Activated T-cell treated with anti-CD3 and anti-CD28 coated beads for 4 hours (primary cell): Measurements from ENCODE around the gene CIAO3.
A peak's percentile ranks its signal among the peaks of the same experiment; 100 is the strongest.
"Not testable (repeated sequence)": the region's sequence is repeated elsewhere in the genome, so short reads cannot be mapped to it uniquely, and the experiment has no call there.

Source experiments
- DNase-seq: peaks from one replicate; pipeline ENCODE4 v3.0.0-alpha.2; 2020

Gene CIAO3

DNA sequence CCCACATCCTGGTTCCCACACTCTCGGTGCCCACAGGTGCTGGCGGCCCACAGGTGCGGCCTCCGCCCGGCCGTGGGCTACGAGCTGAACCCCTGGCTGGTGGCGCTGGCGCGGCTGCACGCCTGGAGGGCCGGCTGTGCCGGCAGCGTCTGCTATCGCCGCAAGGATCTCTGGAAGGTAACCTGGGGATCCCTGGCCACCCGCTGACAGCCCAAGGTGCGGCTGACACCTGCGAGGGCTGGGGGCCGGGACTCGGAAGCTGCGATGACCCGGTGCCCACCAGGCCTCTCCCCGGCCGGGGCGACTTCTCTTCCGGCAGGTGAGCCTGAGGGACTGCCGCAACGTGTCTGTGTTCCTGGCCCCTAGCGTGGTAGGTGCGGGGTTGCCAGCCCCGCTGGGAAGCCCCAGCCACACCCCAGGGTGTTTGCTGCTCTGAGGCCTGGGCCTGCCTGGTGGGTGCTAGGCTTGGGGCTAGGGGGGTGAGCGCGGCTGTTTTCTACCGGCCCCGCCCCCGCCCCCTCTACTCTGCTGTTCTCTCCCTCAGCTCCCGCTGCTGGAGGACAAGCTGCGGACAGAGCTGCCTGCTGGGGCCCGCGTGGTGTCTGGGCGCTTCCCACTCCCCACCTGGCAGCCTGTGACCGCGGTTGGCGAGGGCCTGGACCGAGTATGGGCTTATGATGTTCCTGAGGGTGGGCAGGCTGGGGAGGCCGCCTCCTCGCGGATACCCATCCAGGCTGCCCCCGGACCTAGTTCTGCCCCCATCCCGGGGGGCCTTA, 18.8 kb downstream of the CIAO3 start:
- DNase-seq, result no peak

DNA sequence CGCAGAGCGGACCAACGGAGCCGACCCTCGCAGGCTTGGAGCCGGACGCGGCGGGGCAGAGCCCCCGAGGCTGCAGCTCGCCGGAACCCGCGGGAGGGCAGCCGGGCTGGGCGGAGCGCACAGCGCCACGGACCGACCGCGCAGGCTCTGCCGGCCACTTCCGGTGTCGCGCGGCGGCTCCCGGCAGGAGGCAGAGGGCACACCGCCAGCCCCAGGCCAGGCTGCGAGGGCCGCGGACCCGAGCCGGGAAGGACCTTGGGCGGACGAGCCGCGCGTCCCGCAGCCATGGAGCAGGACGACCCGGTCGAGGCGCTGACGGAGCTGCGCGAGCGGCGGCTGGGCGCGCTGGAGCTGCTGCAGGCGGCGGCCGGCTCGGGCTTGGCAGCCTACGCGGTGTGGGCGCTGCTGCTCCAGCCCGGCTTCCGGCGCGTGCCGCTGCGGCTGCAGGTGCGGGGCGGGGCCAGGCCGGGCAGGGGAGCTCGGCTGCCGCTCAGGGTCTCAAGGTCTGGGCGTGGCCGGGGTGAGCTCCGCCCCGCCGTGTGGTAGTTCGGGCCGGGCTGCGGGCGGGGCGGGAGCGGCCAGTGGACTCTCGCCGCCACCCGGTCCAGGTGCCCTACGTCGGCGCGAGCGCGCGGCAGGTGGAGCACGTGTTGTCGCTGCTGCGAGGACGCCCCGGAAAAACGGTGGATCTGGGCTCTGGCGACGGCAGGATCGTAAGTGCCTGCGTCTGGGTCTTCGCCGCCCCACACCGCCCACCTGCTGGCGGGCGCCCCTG, 19.6 kb downstream of the CIAO3 start, which contains the start of gene ANTKMT:
ANTKMT (plus strand) TSS at position 157 of the 775 bp plus-strand sequence; CDS start at position 286, 129 bp downstream.
- DNase-seq, result peak; percentile 45

DNA sequence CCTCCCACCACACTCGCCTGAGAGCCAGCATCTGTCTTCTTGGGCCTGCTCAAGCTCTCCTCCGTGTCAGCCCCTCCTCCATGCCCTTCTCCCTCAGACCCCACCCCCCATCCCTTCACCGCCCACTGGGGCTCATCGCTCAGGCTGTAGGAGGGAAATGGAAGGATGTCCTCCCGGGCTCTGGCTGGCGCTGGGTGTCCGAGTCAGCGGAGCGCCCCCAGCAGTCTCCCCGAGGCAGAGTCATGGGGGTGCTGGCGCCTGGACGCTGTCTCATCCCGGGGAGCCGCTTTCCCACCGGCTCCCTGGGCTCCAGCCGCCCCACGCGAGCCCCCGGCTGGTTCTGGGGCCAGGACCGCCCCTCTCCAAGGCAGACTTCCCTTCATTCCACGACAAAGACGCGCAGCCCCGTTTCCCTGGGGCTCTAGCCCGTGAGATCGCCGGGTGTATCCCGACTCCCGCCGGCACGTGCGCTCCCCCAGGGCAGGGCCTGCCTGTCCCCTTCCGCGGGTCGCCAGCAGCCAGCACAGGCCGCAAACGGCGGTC, 20.3 kb downstream of the CIAO3 start:
- no peak for DNase-seq

DNA sequence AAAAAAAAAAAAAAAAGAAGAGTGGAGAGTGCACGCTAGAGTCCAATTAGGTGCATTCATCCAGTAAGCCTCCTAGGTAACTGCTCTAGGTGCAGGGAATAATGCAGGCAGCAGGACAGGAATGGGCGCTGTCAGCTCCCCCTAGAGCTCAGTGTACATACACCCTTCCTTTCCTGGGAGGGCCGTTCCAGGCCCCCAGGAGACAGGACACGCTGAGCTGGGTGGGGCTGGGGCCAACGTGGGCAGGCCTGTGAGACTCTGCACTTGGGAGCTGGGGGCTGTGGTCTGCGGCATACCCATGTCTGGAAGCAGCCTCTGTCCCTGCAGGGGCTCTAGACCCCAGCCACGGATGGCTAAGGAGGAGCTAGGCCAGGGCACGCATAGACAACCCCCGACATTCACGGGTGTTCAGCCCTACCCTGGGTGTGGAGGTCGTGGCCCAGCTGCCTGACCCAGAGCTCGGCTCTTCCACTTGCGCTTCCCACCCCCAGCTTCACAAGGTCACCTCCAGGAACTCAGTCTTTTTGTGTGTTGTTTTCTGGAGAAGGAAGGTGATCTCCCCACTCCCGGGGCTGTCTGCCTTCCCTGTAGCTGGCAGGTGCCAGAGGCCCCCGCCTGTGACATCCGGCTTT, 20.9 kb downstream of the CIAO3 start:
- DNase-seq, result no peak

DNA sequence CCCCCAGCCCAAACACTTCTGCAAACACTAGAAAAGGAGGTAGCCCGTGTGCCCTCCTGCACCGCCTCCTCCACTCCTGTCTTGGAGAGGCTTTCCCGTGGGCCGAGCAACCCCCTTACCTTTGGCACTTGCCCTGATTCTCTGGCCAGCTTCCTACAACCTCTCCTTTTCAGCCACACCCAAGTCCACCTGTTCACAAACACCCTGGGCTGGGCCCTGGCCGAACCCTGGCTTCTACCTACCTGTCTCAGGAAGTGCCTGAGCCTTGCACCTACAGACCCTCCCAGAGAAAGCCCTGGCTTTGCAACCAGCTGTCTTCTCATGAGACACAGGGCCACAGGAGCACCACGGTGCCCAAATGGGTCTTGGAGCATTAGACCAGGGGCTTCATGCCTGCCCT, 21.9 kb downstream of the CIAO3 start:
- no peak for DNase-seq

DNA sequence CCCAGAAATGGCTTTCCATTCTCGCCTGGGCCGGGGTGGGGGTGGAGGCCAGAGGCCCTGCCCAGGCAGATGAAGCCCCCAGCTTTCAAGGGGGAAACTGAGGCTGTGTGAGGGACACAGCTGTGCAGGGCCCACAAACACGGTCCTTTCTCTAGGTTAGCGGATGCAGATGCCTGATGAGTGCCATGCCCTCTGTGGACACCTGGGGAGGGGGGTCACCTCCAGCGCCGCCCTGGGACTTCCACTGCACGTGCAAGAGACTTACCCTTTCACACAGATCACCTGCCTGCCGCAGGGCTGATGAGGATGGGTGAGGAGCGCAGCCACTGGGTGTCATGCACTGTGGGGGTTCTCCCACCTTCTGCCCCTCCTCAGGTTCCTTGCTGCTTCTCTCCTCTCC, 22.4 kb downstream of the CIAO3 start:
- DNase-seq, result no peak

DNA sequence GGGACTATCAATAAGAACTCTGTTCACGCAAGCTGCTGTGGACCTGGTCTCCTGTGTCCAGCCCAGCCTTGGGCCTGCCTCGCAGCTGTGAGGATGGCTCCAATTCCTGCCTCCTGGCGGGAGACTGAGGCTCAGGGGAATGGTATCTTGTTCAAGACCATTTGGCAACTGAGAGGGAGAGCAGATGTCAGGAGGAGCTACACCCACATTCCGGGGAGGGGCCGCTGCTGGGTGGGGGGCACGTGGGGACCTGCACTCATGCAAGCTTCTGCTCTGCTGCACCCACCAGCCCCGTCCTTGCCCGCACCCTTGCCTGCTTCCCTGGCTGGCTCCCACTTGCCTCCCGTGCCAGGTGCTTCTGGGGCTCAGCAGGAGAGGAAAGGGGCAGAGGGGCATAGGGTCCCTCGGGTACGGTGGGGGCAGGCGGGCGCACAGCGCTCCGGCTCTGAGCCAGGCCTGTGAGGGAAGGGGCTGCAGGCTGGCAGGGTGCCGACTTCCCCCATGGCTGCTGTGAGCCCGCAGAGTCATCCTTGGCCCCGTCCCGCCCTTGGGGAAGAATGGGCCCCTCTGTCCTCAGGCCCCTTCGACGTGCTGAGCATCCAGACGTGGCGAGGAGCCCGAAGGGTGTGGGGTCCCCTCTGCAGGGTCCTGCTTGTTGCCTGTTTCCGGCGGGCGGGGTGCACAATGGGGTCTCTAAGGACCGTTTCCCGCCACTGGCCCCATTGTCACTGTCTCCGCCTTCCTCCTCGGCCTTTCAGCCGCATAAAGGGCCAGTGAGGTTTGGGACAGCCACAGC, 23.1 kb downstream of the CIAO3 start:
- no peak for DNase-seq

DNA sequence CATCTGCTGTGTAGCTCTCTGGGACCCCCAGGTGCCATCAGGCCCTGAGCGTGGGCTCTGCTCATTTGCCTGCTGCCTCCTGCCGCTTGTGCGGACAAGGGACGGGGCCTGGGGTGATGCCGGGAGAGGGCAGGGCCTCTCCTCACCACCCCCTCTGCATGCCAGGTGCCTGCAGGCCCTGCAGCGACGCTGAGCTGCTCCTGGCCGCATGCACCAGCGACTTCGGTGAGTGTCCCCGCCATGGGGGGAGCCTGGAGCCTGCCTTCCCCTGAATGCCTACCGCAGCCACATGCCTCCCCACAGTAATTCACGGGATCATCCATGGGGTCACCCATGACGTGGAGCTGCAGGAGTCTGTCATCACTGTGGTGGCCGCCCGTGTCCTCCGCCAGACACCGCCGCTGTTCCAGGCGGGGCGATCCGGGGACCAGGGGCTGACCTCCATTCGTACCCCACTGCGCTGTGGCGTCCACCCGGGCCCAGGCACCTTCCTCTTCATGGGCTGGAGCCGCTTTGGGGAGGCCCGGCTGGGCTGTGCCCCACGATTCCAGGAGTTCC, 23.9 kb downstream of the CIAO3 start:
- no peak for DNase-seq

DNA sequence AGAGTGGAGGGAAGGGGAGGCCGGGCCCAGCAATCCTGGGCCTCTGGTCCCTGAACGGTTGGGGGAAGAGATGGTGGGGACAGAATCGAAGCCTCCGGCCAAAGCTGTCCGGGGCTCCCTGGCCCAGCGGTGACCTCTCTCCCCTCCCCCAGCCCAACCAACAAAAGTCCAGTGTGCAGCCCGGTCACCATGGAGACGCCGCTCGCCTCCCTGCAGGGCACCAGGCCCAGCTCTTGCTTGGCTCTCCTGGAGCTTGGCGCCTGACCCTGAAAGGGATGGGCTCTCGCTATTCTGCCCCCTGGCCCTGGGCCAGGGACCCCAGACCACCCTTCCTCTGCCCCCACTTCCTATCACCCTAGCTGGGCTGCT, 24.6 kb downstream of the CIAO3 start:
- no peak for DNase-seq

DNA sequence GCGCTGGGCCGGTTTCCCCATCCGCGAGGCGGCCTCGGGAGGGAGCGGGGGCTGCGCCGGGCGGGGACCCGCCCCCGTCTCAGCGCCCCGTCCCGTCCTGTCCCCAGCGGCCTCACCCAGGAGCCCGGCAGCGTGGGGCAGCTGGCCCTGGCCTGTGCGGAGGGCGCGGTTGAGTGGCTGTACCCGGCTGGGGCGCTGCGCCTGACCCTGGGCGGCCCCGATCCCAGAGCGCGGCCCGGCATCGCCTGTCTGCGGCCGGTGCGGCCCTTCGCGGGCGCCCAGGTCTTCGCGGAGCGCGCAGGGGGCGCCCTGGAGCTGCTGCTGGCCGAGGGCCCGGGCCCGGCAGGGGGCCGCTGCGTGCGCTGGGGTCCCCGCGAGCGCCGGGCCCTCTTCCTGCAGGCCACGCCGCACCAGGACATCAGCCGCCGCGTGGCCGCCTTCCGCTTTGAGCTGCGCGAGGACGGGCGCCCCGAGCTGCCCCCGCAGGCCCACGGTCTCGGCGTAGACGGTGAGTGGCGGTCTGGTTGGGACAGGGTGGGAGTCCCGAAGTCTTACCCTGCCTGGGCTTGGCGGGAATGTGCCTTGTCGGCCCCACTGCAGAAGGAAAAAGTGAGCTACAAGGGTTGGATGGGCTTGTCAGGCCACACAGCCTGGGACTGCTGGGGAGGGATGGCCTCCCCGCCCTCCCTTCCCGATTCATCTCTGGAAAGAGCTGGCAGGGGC, 25.2 kb downstream of the CIAO3 start:
- DNase-seq, result no peak

DNA sequence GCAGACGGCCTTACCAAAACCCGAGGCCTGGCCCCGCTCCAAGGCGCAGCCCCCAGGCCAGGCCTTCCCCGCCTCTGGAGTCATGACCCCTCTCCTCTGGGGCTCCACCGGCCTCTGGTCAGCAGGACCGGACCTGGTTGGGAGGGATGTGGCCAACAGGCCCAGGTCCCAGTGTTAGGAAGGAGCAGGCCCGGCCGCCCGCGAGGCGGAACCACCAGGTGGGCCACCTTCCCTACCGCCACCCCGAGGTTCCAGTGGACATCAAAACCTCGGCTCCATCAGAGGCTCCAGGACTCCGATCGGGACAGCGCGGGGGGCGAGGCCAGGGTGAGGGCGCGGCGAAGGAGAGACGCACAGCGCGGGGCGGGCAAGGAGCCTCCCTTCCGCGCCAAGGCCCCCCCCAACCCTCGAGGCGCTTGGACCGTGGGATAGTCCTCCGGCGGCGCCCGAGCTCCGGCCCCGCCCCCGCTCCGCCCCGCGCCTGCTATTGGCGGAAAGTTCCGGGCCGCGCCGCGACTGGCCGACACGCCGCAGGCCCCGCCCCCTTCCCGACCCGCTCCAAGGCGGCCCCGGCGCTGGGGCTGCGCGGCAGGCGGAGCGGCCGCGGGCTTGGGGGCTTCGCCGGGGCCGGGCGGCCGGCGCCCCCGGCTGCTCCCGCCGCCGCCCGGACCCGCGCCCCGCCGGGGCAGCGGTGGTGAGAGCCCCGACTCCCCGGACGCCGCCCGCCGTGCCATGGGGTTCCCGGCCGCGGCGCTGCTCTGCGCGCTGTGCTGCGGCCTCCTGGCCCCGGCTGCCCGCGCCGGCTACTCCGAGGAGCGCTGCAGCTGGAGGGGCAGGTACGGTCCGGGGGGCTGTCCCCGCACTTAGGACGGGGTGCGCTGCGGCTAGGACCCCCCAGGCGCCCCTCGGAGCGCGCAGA, 26.0 kb downstream of the CIAO3 start, which contains the start of gene METRN:
METRN (plus strand) TSS at position 561 of the 919 bp plus-strand sequence; CDS start at position 733, 172 bp downstream.
- DNase-seq, result peak; percentile 84

DNA sequence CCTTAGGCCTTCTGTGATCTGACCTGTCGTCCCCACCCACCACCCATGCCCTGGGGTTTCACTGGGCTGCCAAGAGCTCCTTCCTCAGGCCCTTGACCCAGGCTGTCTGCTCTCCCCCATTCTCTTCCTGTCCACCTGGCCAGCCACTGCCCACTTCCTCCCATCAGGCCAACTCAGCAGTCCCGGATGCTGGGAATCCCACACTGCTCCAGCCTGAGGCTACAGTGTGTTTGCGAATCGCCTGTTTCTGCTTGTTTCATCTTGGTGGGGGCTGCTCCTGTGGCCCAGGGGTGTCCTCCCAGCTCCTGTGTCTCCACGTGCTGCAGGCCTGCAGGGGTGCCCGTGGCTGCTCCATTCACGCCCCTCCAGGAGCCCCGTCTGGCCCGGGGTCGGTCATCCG, 26.7 kb downstream of the CIAO3 start:
- DNase-seq, result no peak

DNA sequence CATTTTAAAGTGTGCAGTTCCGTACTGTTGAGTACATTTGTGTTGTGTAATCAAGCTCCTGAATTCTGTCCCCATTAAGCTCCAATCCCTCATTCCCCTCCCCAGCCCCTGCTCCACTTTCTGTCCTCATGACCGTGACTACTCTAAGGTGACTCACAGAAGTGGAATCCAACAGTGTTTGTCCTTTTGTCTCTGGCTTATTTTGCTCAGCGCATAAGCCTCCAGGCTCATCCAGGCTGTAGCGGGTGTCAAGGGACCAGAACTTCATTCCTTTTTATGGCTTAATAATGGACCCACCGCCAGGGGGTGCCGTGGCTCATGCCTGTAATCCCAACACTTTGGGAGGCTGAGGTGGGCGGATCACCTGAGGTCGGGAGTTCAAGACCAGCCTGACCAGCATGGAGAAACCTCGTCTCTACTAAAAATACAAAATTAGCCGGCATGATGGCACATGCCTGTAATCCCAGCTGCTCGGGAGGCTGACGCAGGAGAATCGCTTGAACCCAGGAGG, 28.0 kb downstream of the CIAO3 start:
- not testable (repeated sequence) for DNase-seq

DNA sequence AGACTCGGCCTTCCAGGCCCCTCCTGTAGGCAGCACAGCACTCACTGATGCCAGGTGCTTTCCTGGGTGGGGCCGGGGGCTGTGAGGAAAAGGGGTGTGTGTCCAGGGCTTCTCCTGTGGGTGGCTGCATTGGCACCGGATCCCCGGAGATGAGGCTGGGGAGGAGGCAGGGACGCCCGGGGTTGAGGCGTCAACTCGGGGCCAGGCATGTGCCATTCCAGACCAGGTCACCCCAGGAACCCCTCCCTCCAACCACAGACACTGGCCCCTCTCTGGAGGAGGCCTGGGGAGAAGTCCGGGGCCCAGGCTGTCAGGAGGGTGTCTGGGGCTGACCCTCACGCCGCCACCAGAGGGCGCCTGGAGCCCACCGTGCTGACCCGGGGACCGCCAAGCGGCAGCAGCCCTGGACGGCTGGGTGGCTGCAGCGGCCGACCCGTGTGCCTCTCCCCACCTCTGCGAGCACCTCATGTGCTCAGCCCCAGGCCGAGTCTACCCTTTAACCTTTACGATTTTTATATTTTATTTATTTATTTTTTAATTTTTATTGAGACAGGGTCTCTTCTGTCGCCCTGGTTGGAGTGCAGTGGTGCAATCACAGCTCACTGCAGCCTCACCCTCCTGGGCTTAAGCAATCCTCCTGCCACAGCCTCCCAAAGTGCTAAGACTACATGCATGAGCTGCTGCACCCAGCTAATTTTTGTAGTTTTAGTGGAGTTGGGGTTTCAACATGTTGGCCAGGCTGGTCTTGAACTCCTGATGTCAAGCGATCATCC, 29.1 kb downstream of the CIAO3 start:
- peak; percentile 67 for DNase-seq

DNA sequence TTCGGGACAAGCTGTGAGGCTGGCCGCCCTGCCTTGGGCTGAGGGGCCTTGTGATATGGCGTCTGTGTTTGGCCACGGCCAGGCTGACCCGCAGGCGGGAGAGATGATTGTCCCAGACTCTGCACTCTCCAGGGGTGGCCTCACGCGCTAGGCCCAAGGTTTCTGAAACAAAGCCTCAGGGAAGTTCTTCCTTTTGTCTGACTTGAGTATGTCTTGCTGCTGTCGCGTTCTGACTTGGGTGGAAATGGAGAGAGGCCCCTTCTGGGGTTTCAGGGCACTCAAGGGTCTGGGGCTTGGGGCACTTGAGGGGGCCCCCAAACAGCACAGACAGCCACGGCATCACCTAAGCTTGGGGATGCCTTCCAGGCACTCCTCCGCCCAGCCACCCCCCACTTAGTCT, 29.7 kb downstream of the CIAO3 start:
- no peak for DNase-seq

DNA sequence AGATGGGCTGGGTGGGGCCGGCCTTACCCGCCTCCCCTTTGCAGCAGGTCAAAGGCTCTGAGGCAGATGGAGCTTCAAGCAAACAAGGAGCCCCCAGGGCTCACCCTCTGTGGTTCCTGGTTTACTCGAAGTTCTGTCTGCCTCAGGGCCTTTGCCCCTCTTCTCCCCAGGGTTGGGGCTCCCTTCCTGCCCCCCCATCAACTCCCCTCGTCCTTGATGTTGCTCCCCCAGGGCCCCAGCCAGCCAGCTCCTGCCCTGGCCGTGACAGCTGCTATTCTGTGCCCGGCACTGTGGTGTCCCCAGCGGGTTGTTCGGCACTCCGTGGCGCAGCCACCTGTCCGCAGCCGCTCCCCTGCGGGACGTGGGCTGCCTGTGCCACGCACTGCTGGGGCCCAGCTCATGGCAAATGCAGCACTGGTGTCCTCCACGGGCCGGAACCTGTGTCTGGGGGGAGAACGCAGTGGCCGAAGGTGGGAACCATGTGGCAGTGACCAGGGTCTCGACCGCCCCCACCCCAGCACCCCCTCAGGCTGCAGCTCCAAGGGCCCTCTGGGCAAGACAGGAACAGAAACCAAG, 30.2 kb downstream of the CIAO3 start:
- no peak for DNase-seq

DNA sequence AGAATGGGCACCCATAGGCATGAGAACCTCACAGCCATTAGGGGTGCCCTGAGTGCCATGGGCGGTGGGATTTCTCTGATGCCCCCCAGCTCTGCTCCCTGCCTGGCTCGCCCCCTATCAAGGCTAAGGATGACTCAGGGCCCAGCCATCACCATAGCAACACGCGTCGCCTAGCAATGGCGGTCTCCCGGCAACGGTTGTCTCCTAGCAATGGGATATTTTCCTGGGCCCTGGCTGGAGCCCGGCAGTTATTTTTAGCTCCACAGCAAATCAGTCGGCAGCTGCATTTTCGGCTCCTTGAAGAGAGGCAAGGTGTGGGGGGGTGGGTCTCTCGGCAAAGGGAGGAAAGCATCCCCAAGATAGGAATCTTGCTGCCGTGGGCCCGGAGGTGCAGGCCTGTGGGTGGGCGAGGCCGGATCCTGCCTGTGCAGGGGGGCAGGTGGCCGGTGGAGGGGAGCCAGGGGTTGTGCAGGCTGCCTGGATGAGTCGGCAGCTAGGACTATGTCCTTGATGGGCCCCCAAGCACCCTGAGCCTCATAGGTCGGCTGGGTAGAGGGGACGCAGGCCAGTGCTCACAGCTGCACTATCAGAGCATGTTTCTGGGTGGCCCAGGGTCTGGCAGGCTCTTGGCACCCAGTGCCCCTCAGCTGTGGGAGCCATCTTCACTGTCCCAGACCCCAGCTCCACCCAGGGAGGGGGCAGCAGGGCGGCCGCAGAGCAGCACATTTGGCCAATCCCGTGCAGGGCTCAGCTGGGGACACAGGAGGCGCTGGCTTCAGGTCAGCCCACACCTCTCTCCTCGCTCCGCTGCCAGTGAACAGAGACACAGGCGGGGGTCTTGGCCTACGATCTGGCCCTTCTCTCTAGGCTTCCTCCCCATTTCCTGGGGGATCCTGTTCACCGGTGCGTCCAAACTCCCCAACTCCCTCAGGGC, 31.0 kb downstream of the CIAO3 start:
- DNase-seq, result no peak

DNA sequence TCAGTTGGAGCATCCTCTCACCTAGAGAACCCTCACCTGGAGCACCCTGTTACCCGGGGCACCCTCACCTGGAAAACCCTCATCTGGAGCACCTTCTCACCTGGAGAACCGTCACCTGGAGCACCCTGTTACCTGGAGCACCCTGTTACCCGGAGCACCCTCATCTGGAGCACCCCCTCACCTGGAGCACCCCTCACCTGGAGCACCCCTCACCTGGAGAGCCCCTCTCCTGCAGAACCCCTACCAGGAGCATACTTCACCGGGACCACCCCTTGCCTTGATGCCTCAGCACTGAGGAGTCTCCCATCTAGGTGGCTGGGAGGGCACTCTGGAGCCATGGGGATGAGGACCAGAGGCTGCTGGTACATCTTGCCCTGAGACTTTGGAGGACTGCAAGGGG, 31.8 kb downstream of the CIAO3 start:
- no peak for DNase-seq
